ENCODE data around the gene ACOX2.
A peak's percentile ranks its signal among the peaks of the same experiment; 100 is the strongest.

ACOX2 gene

DNA sequence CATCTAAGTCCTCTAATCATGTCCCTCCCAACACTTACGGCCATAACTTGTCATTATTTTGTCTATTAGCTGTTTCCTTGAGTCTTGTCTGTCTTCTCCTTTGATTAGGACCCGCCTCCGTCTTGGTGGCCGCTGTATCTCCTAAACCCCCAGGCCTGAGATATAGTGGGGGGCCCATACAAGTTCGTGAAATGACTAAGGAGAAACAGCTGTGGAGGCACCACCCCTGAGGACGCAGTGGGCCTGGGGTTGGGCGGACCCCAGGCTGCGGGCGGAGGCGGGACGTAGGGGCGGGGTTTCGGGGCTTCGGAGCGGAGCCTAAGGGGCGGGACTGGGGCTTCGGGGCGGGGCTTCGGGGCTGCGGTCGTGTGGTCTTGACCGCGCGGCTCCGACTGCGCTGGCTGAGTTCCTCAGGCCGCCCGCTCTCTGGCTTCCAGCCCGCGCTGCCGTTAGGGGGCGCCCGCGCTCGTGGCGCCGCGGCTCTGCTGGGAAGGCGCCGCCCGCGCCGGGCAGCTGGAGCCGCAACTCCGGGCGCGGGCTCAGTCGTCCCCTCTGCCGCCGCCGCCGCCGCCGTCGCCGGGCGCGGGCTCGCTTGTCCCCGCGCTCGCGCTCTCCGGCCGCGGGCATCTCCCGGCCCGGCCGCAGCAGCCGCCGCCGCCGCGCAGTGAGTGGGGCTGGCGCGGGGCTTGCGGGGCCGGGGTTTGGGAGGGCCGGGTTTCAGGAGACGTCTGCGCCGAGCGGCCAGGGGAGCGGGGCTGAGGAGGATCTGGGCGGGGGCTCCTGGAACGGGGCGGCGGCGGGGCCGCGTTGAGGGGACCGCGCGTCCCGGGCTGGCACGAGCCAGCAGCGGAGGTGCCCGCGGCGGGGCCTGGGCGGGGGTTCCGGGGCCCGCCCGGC lies 45.2 kb downstream of the ACOX2 start, which contains the start of gene KCTD6:
KCTD6 (plus strand) TSS at position 591 of the 897 bp plus-strand sequence. CDS start 6,660 bp downstream, outside the sequence.
- no peaks in the 10 kb centered on the region for H3K27me3 ChIP-seq (ENCODE audit: insufficient read depth, low read length, poor library complexity)
- no peak within 1 kb of the TSS for H4K8ac ChIP-seq (ENCODE audit: low read depth, low read length)
- peaks cover 3% of the 10 kb centered on the region for H3K79me1 ChIP-seq (ENCODE audit: low read length)
- H3K4ac ChIP-seq (ENCODE audit: low read depth, low read length) = peak within 1 kb of the TSS; percentile 100
- H3K4me3 ChIP-seq (ENCODE audit: low read length) = peak within 1 kb of the TSS; percentile 67
- H3K27ac ChIP-seq (ENCODE audit: low read depth, low read length) = peak within 1 kb of the TSS; percentile 76
- H3K4me2 ChIP-seq (ENCODE audit: low read length) = peak within 1 kb of the TSS; percentile 80
- no peak within 1 kb of the TSS for H2AK5ac ChIP-seq (ENCODE audit: low read length)
- H2BK120ac ChIP-seq (ENCODE audit: low read depth, low read length) = peak within 1 kb of the TSS; percentile 69
- peak within 1 kb of the TSS; percentile 83 for H3K56ac ChIP-seq (ENCODE audit: low read length)
- peak; percentile 97 for DNase-seq
- H3K79me2 ChIP-seq (ENCODE audit: control insufficient read depth, insufficient read depth, low read length) = peaks cover 41% of the 10 kb centered on the region
- peak within 1 kb of the TSS; percentile 66 for H3K23ac ChIP-seq (ENCODE audit: low read length)
- WGBS (ENCODE audit: extremely low coverage, insufficient coverage, low lambda C conversion rate) = no CpG with 5 or more reads among the region's 104 CpGs
- H2BK15ac ChIP-seq (replicated peaks; ENCODE audit: low read depth) = peak within 1 kb of the TSS; percentile 13
- no peaks in the 10 kb centered on the region for H3K36me3 ChIP-seq (ENCODE audit: control insufficient read depth, insufficient read depth, low read length)
- peak within 1 kb of the TSS; percentile 99 for H3K18ac ChIP-seq (ENCODE audit: low read length)
- no peak within 1 kb of the TSS for H4K5ac ChIP-seq (ENCODE audit: low read length)
- H3K9ac ChIP-seq (ENCODE audit: low read length) = peak within 1 kb of the TSS; percentile 91
- H2BK5ac ChIP-seq (ENCODE audit: low read length) = peak within 1 kb of the TSS; percentile 37
- peaks cover 17% of the 10 kb centered on the region for H3K4me1 ChIP-seq (ENCODE audit: control insufficient read depth, low read depth, low read length)

DNA sequence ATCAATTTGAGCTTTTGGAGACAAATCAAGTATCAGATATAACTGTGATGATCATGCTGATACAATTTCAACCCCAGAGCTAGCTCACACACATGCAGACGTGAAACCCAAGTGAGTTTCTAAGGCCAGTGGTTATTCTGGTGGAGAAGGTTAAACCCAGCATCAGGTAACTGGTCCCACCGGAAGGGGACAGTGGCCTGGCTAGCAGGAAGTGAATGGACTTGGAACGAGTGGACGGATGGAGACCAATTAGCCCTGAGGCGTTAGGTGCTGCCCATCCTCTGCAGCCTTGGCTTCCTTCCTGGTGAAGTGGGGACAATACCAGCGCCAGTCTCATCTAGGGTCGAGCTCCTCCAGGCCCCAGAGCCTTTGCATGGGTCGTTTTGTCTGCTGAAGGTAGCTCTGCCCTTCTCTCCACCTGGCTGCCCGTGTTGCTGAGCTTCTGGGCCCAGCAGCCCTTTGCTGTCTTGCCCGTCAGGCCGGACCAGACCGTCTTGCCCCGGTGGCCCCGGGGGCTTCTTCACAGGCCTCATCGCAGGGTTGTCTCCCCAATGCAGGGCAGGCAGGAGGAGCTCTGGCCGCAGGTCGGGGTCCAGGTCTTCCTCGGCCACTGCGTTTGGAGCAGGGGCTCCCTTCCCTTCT lies 46.0 kb downstream of the ACOX2 start:
- peak overlapping the region; percentile 37 for H2BK5ac ChIP-seq (ENCODE audit: low read length)
- H3K18ac ChIP-seq (ENCODE audit: low read length) = peak overlapping the region; percentile 3
- H2BK120ac ChIP-seq (ENCODE audit: low read depth, low read length) = no peak overlapping the region
- WGBS (ENCODE audit: extremely low coverage, insufficient coverage, low lambda C conversion rate) = no CpG with 5 or more reads among the region's 19 CpGs
- H3K4me2 ChIP-seq (ENCODE audit: low read length) = peak overlapping the region; percentile 6
- peak overlapping the region; percentile 75 for H3K56ac ChIP-seq (ENCODE audit: low read length)
- H3K79me2 ChIP-seq (ENCODE audit: control insufficient read depth, insufficient read depth, low read length) = peaks cover 35% of the 10 kb centered on the region
- H3K9ac ChIP-seq (ENCODE audit: low read length) = peak overlapping the region; percentile 66
- peak overlapping the region; percentile 66 for H3K23ac ChIP-seq (ENCODE audit: low read length)
- no peak overlapping the region for H3K4me3 ChIP-seq (ENCODE audit: low read length)
- DNase-seq = no peak
- H3K4ac ChIP-seq (ENCODE audit: low read depth, low read length) = peak overlapping the region; percentile 5
- H2AK5ac ChIP-seq (ENCODE audit: low read length) = no peak overlapping the region
- peaks cover 3% of the 10 kb centered on the region for H3K79me1 ChIP-seq (ENCODE audit: low read length)
- no peak overlapping the region for H2BK15ac ChIP-seq (replicated peaks; ENCODE audit: low read depth)
- no peaks in the 10 kb centered on the region for H3K36me3 ChIP-seq (ENCODE audit: control insufficient read depth, insufficient read depth, low read length)
- peaks cover 12% of the 10 kb centered on the region for H3K4me1 ChIP-seq (ENCODE audit: control insufficient read depth, low read depth, low read length)
- H4K8ac ChIP-seq (ENCODE audit: low read depth, low read length) = no peak overlapping the region
- H3K27me3 ChIP-seq (ENCODE audit: insufficient read depth, low read length, poor library complexity) = no peaks in the 10 kb centered on the region
- H4K5ac ChIP-seq (ENCODE audit: low read length) = no peak overlapping the region
- no peak overlapping the region for H3K27ac ChIP-seq (ENCODE audit: low read depth, low read length)

DNA sequence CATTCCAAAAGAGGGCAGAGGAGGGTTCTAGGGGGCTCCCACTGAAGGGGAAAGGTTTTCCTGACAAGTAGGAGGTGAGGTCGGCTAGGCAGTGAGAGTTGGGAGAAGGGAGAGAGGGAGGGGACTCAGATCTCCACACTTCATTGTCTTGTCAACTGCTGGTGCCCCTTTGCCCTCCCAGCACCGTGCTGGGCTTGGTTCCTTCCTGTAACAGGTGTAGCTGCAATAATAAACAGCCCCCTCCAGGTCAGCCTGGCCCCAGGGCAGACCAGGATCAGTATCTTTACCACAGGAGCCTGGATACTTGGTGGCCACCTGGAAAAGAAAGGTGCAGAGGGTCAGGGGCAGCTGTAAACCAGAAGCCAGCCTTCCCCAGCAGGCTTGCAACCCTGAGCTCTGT lies 48.0 kb downstream of the ACOX2 start:
- DNase-seq = no peak
- H3K36me3 ChIP-seq (ENCODE audit: control insufficient read depth, insufficient read depth, low read length) = no peaks in the 10 kb centered on the region
- peaks cover 3% of the 10 kb centered on the region for H3K79me1 ChIP-seq (ENCODE audit: low read length)
- H3K23ac ChIP-seq (ENCODE audit: low read length) = no peak overlapping the region
- no peak overlapping the region for H3K4me3 ChIP-seq (ENCODE audit: low read length)
- H3K4ac ChIP-seq (ENCODE audit: low read depth, low read length) = no peak overlapping the region
- no peaks in the 10 kb centered on the region for H3K27me3 ChIP-seq (ENCODE audit: insufficient read depth, low read length, poor library complexity)
- H3K27ac ChIP-seq (ENCODE audit: low read depth, low read length) = no peak overlapping the region
- H3K4me2 ChIP-seq (ENCODE audit: low read length) = no peak overlapping the region
- H2AK5ac ChIP-seq (ENCODE audit: low read length) = no peak overlapping the region
- peaks cover 12% of the 10 kb centered on the region for H3K4me1 ChIP-seq (ENCODE audit: control insufficient read depth, low read depth, low read length)
- H2BK15ac ChIP-seq (replicated peaks; ENCODE audit: low read depth) = no peak overlapping the region
- no peak overlapping the region for H3K9ac ChIP-seq (ENCODE audit: low read length)
- no peak overlapping the region for H3K18ac ChIP-seq (ENCODE audit: low read length)
- H2BK5ac ChIP-seq (ENCODE audit: low read length) = no peak overlapping the region
- no peak overlapping the region for H2BK120ac ChIP-seq (ENCODE audit: low read depth, low read length)
- no CpG with 5 or more reads among the region's 2 CpGs for WGBS (ENCODE audit: extremely low coverage, insufficient coverage, low lambda C conversion rate)
- peaks cover 19% of the 10 kb centered on the region for H3K79me2 ChIP-seq (ENCODE audit: control insufficient read depth, insufficient read depth, low read length)
- H3K56ac ChIP-seq (ENCODE audit: low read length) = no peak overlapping the region
- H4K5ac ChIP-seq (ENCODE audit: low read length) = no peak overlapping the region
- no peak overlapping the region for H4K8ac ChIP-seq (ENCODE audit: low read depth, low read length)

DNA sequence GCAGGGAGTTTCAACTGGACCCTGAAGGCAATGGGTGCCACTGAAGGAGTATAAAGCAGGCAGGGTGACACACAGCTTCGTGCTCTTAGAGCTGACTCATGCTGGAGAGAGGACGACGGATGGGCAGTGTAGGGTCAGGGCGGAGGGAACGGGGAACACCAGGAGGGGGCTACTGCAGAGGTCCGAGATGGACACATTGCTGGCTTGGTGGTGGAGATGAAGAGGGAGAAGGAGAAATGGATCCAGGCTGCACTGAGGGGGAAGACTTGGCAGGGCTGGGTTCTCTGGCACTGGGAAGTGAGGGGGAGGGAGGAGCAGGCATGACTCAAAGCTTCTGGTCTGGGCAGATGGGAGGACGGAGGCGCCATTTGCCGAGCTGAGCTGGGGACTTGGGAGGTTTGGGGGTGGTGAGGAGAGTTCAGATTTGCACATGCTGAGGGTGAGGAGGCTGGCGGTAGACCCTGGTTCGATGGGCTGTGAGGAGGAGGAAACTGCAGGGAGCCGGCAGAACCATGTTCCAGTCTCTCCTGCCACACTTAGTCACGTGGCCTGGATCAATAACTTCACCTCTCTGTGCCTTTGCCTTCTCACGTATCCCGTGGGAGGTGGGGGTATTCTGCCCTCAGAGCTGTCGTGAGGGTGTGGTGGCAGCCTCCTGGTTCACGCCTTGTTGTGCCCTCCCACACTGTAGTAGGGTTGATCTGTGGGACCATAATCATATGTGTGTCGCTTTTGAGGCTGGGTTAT lies 49.7 kb downstream of the ACOX2 start:
- Histone ChIP-seq H3K4me2 (ENCODE audit: low read length) (no peak overlapping the region), H3K18ac (ENCODE audit: low read length) (no peak overlapping the region), H4K5ac (ENCODE audit: low read length) (no peak overlapping the region), H3K23ac (ENCODE audit: low read length) (no peak overlapping the region), H3K36me3 (ENCODE audit: control insufficient read depth, insufficient read depth, low read length) (no peaks in the 10 kb centered on the region), H2BK5ac (ENCODE audit: low read length) (peak overlapping the region; percentile 9), H3K4me3 (ENCODE audit: low read length) (no peak overlapping the region), H3K9ac (ENCODE audit: low read length) (no peak overlapping the region), H2BK15ac (replicated peaks; ENCODE audit: low read depth) (no peak overlapping the region), H3K27me3 (ENCODE audit: insufficient read depth, low read length, poor library complexity) (no peaks in the 10 kb centered on the region), H3K4ac (ENCODE audit: low read depth, low read length) (no peak overlapping the region), H3K79me1 (ENCODE audit: low read length) (no peaks in the 10 kb centered on the region), H4K8ac (ENCODE audit: low read depth, low read length) (no peak overlapping the region), H2BK120ac (ENCODE audit: low read depth, low read length) (no peak overlapping the region), H3K56ac (ENCODE audit: low read length) (peak overlapping the region; percentile 50), H3K79me2 (ENCODE audit: control insufficient read depth, insufficient read depth, low read length) (peaks cover 2% of the 10 kb centered on the region), H3K27ac (ENCODE audit: low read depth, low read length) (no peak overlapping the region), H3K4me1 (ENCODE audit: control insufficient read depth, low read depth, low read length) (peaks cover 10% of the 10 kb centered on the region), H2AK5ac (ENCODE audit: low read length) (peak overlapping the region; percentile 67)
- WGBS (ENCODE audit: extremely low coverage, insufficient coverage, low lambda C conversion rate) = no CpG with 5 or more reads among the region's 18 CpGs
- DNase-seq = no peak

DNA sequence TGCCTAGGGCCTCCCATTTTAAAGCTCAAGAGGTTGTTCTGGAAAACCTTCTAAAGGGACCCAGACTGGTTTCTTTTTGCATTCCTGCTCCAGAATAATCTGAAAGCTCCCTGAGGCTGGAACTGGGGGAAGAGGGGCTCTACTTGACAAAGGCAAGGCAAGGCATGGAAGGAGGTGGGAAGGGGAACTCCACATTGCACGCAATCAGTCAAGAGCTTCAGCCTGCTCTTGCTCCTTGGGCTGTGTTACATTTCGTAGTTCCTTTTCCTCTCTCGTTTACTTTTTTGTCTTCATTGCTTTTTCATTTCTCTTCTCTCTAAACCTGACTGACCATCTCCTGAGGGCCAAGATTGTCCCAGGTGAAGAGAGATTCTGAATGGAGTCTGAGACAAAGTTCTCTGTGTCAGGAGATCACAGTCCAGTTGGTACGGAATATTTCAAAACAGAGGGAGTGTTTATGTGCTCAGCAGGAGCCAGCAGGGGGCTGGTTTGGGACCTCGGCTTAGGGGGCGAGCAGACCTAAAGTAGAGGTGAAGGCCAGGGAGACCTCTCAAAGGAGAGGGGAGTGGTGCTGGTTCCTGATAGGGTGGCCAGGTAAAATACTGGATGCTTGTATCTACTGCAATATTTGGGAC lies 51.1 kb downstream of the ACOX2 start:
- Histone ChIP-seq H3K4me3 (ENCODE audit: low read length) (no peak overlapping the region), H3K56ac (ENCODE audit: low read length) (no peak overlapping the region), H3K79me2 (ENCODE audit: control insufficient read depth, insufficient read depth, low read length) (no peaks in the 10 kb centered on the region), H3K4ac (ENCODE audit: low read depth, low read length) (no peak overlapping the region), H2BK120ac (ENCODE audit: low read depth, low read length) (no peak overlapping the region), H3K4me2 (ENCODE audit: low read length) (no peak overlapping the region), H3K27ac (ENCODE audit: low read depth, low read length) (no peak overlapping the region), H4K8ac (ENCODE audit: low read depth, low read length) (no peak overlapping the region), H3K79me1 (ENCODE audit: low read length) (no peaks in the 10 kb centered on the region), H3K23ac (ENCODE audit: low read length) (no peak overlapping the region), H2BK5ac (ENCODE audit: low read length) (no peak overlapping the region), H4K5ac (ENCODE audit: low read length) (no peak overlapping the region), H2BK15ac (replicated peaks; ENCODE audit: low read depth) (no peak overlapping the region), H3K4me1 (ENCODE audit: control insufficient read depth, low read depth, low read length) (peaks cover 8% of the 10 kb centered on the region), H3K36me3 (ENCODE audit: control insufficient read depth, insufficient read depth, low read length) (no peaks in the 10 kb centered on the region), H2AK5ac (ENCODE audit: low read length) (no peak overlapping the region), H3K18ac (ENCODE audit: low read length) (no peak overlapping the region), H3K27me3 (ENCODE audit: insufficient read depth, low read length, poor library complexity) (no peaks in the 10 kb centered on the region), H3K9ac (ENCODE audit: low read length) (no peak overlapping the region)
- no CpG with 5 or more reads among the region's 6 CpGs for WGBS (ENCODE audit: extremely low coverage, insufficient coverage, low lambda C conversion rate)
- DNase-seq = no peak
